ENCODE measurements around the gene UBE2L3. TPM values are rescaled to one million over a fixed set of nuclear protein-coding genes. Genes with fewer than 3 reads are reported as not detected.
"Not testable (repeated sequence)": the region's sequence is repeated elsewhere in the genome, so short reads cannot be mapped to it uniquely, and the experiment has no call there.

UBE2L3 gene
- polyA plus RNA-seq, 1 donor (not counting 4 experiments of a cell fraction or from before 2014, with no cell fraction given) = 80.8 TPM

DNA sequence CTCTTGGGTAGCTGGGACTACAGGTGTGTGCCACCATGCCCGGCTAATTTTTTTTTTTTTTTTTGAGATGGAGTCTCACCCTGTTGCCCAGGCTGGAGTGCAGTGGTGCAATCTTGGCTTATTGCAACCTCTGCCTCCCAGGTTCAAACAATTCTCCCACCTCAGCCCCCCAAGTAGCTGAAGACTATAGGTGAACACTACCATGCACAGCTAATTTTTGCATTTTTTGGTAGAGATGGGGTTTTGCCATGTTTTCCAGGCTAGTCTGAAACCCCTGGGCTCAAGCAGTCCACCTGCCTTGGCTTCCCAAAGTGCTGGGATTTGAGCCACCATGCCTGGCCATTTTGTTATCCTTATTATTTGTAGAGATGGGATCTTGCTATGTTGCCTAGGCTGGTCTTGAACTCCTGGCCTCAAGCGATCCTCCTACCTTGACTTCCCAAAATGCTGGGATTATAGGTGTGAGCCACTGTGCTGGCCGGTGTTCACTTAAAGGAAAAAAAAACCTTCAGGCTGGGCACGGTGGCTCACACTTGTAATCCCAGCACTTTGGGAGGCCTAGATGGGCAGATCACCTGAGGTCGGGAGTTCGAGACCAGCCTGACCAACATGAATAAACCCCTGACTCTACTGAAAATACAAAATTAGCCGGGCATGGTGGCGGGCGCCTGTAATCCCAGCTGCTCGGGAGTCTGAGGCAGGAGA, 13.6 kb downstream of the UBE2L3 start:
- Histone ChIP-seq H3K79me2 (ENCODE audit: control insufficient read depth, insufficient read depth, low read length) (peaks cover 98% of the 10 kb centered on the region), H4K20me1 (ENCODE audit: control insufficient read depth, extremely low read depth, insufficient read depth, low read length) (peaks cover 64% of the 10 kb centered on the region), H3K9me1 (ENCODE audit: control insufficient read depth, extremely low read depth, insufficient read depth, low read length) (peaks cover 12% of the 10 kb centered on the region), H3K36me3 (ENCODE audit: control insufficient read depth in 2 of 2, extremely low read depth in 1 of 2, insufficient read depth in 2 of 2, low read length in 2 of 2) (peaks cover 3 to 14% of the 10 kb centered on the region in 2 experiments)
- FAIRE-seq; H3K4me2 ChIP-seq (ENCODE audit: control insufficient read depth, extremely low read depth, insufficient read depth, low read depth, low read length); H3K4me3 ChIP-seq (ENCODE audit: control insufficient read depth in 2 of 3, extremely low read depth in 1 of 3, insufficient read depth in 2 of 3, low read depth in 1 of 3, low read length in 3 of 3); H3K9me3 ChIP-seq (ENCODE audit: control insufficient read depth, low read depth, low read length); DNase-seq (ENCODE audit: low read depth, low spot score); dilution Hi-C loops (cut with MboI; ENCODE audit: extremely low pct_ligation_motif_present, low sequenced_read_pairs); H2AFZ ChIP-seq (ENCODE audit: control insufficient read depth, low read length); H3K4me1 ChIP-seq (ENCODE audit: control insufficient read depth, extremely low read depth, insufficient read depth, low read length); H3K9ac ChIP-seq (ENCODE audit: control insufficient read depth, extremely low read depth, insufficient read depth, low read length); H3K27ac ChIP-seq (ENCODE audit: control insufficient read depth, insufficient read depth, low read length); H3K27me3 ChIP-seq (ENCODE audit: control insufficient read depth, extremely low read depth, insufficient read depth, low read length): not testable (repeated sequence)

- H3K4me2 ChIP-seq (ENCODE audit: control insufficient read depth, extremely low read depth, insufficient read depth, low read depth, low read length) = no peak overlapping the region
- H3K4me3 ChIP-seq (ENCODE audit: control insufficient read depth in 2 of 3, extremely low read depth in 1 of 3, insufficient read depth in 2 of 3, low read depth in 1 of 3, low read length in 3 of 3) = no peak overlapping the region
- no peaks in the 10 kb centered on the region for H3K4me1 ChIP-seq (ENCODE audit: control insufficient read depth, extremely low read depth, insufficient read depth, low read length)
- H3K9ac ChIP-seq (ENCODE audit: control insufficient read depth, extremely low read depth, insufficient read depth, low read length) = no peak overlapping the region
- peaks cover 5 to 14% of the 10 kb centered on the region in 2 experiments for H3K36me3 ChIP-seq (ENCODE audit: control insufficient read depth in 2 of 2, extremely low read depth in 1 of 2, insufficient read depth in 2 of 2, low read length in 2 of 2)
- no peaks in the 10 kb centered on the region for H3K9me3 ChIP-seq (ENCODE audit: control insufficient read depth, low read depth, low read length)
- peaks cover 99% of the 10 kb centered on the region for H3K79me2 ChIP-seq (ENCODE audit: control insufficient read depth, insufficient read depth, low read length)
- peaks cover 62% of the 10 kb centered on the region for H4K20me1 ChIP-seq (ENCODE audit: control insufficient read depth, extremely low read depth, insufficient read depth, low read length)
- H3K27ac ChIP-seq (ENCODE audit: control insufficient read depth, insufficient read depth, low read length) = no peak overlapping the region
- no peak for FAIRE-seq
- dilution Hi-C loops (cut with MboI; ENCODE audit: extremely low pct_ligation_motif_present, low sequenced_read_pairs) = no loop called here
- no peak overlapping the region for H2AFZ ChIP-seq (ENCODE audit: control insufficient read depth, low read length)
- no peak for TF ChIP-seq EZH2 (IDR thresholded peaks at IDR 0.05; ENCODE audit: low read length)
- TF ChIP-seq, protein P1, sequence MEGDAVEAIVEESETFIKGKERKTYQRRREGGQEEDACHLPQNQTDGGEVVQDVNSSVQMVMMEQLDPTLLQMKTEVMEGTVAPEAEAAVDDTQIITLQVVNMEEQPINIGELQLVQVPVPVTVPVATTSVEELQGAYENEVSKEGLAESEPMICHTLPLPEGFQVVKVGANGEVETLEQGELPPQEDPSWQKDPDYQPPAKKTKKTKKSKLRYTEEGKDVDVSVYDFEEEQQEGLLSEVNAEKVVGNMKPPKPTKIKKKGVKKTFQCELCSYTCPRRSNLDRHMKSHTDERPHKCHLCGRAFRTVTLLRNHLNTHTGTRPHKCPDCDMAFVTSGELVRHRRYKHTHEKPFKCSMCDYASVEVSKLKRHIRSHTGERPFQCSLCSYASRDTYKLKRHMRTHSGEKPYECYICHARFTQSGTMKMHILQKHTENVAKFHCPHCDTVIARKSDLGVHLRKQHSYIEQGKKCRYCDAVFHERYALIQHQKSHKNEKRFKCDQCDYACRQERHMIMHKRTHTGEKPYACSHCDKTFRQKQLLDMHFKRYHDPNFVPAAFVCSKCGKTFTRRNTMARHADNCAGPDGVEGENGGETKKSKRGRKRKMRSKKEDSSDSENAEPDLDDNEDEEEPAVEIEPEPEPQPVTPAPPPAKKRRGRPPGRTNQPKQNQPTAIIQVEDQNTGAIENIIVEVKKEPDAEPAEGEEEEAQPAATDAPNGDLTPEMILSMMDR (optimal IDR thresholded peaks at IDR 0.05 in 1 of 3, IDR thresholded peaks at IDR 0.05 in 1 of 3, conservative IDR thresholded peaks at IDR 0.05 in 1 of 3; ENCODE audit: extremely low read depth in 1 of 3, insufficient read depth in 2 of 3, low read length in 3 of 3) = no peak
- DNase-seq (ENCODE audit: low read depth, low spot score) = no peak
- H3K27me3 ChIP-seq (ENCODE audit: control insufficient read depth, extremely low read depth, insufficient read depth, low read length) = no peaks in the 10 kb centered on the region
- H3K9me1 ChIP-seq (ENCODE audit: control insufficient read depth, extremely low read depth, insufficient read depth, low read length) = peaks cover 14% of the 10 kb centered on the region
These were observed 15.6 kb downstream of the UBE2L3 start for GRCh38 chr22:21582801-21583740.
